Nucleus accumbens (tissue), 56 donors: ENCODE data around the gene LCN1.

Experiments
- DNase-seq, 56 donors: peaks; one replicate each; lab custom pipeline; 2025; lab: John Stamatoyannopoulos, UW

Gene LCN1

GRCh38 chr9:135520916-135521607 is at the start of gene LCN1:
Gene LCN1 (plus strand): TSS chr9:135521440. CDS start chr9:135521498, 58 bp downstream.
- DNase-seq = no peak

DNA sequence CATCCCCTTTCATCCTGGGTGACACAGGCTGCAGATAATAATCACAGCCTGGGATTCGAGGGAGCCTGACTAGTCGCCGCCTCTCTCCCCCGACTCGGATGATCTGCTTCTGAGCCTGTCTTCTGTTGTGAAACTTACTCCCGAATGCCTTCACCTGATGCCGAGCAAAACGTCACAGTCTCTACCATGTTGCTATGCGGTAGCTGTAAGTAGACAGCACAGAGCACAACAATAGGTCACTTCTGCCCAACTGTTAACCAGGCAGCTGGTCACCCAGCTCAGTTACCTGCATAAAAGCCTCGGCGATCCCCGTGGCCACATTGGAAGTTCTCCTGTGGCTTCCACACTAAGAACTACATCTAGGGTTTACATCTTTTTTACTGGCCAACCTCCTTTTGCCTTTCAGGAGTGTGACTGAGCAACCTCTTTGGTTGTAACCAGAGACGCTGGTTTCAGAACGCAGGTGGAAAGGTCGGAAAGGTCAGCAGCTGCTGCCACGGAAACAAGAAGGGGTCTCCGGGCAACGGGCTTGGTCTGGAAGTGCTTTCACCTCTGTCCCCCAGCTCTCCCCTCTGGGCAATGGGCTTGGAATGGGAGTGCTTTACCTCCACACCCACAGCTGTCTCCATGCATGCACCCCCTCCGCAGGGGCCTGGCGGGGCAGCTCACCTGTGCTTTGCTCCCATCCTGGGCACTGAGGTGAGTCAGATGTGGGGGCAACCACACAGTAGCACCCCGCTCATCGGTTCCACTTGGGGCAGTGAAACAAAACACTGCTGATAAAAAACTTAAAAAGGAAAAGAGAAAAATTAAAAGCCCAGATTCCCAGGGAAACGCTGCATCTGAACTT is 49.2 kb upstream of the LCN1 start:
- DNase-seq = no peak

DNA sequence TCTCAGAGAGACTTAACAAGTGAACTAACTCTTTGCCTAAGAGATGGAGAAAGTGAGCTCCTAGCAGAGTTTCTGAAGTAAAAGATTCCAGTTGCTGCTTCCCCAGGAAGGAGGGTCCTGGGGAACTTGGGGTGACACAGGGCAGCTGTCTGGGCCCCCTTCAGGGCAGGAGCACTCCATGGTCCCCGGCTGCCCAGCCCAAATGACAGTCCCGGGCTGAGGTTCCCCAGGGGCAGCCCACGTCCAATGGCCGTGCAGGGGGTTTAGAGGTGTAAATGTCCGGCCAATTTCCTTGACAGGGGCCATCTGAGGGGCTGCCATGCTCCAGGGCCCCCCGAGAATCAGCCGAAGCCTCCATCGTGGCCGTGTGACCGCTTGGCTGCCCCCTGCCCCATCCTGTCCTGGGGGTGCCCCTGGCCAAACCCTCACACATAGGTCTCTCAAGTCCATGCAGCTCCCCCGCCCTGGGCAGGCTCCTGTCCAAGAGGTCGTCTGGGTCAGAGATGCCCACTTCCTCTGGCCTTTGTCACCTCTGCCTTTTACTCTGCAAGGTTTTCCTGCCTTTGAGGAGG is 47.2 kb upstream of the LCN1 start:
- no peak for DNase-seq

DNA sequence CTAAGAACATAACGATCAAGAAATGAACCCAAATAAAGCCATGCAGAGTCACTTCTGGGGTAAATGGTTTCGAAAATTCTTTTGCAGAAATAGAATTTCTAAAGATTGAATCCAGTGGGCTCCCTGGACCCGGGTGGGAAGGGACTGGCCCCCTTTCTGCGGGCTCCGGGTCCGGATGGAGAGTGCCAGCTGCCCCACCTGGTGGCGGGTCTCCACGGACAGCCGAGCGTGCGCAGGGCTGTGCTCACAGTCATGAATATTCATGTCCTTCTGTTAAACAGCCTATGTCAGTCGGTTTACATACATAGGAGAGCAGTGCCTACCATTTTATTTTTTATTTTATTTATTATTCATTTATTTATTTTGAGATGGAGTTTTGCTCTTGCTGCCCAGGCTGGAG is 46.3 kb upstream of the LCN1 start:
- DNase-seq = peak in 12 of 56 donors; percentile 1 to 51 (median 24)

DNA sequence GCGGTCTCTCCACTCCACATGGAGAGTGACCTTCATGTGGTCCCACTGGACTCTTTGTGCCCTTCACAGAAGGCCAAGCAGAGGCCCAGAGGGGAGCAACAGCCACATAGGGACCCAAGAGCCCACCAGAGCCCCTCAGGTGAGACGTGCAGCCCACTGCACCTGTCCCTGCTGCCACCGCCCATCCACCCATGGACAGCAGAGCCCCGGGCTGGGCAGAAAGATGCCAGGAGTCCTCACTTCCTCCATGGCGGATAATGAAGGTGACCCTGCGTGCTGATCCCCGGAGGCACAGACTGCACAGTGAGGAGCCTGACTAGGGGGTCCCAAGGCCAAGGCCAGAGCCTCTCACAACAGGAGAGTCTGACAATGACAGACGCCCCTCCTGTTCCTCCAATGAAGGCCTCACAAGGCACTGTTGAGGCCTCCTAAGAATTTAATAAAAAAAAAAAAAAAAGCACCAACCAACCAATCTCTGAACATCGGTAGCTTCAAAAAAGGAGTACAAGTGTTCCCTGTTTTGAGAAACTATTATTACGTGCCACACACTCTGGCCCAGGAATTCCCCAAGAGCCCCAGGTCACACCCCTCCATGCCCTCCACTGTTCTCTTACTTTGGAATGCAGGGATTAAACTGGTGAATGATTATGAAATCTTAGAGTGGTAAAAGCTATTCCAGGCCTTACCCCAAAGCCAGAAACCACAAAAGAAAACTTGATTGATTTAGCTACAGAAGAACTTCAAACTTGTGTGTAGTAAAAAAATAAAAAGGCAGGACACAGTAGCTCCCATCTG is 44.5 kb upstream of the LCN1 start:
- no peak for DNase-seq

DNA sequence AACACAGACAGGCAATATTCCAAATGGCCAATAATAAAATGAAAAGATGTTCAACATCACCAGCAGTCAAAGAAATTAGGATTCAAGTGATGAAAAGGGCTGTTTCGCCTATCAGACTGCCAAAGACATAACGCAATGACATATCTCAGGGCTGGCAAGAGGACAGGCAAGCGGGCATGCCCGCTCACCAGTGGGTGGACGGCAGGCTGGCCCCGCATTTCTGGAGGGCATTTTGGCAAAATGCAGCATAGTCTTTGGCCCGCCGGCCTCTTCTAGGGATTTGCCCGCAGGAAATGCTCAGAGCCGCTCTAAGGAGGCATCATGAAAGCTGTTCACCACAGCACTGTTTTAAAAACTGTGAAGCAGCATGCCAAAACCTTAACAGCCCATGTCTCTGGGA is 43.0 kb upstream of the LCN1 start:
- DNase-seq = peak in 1 of 56 donors; percentile 19

DNA sequence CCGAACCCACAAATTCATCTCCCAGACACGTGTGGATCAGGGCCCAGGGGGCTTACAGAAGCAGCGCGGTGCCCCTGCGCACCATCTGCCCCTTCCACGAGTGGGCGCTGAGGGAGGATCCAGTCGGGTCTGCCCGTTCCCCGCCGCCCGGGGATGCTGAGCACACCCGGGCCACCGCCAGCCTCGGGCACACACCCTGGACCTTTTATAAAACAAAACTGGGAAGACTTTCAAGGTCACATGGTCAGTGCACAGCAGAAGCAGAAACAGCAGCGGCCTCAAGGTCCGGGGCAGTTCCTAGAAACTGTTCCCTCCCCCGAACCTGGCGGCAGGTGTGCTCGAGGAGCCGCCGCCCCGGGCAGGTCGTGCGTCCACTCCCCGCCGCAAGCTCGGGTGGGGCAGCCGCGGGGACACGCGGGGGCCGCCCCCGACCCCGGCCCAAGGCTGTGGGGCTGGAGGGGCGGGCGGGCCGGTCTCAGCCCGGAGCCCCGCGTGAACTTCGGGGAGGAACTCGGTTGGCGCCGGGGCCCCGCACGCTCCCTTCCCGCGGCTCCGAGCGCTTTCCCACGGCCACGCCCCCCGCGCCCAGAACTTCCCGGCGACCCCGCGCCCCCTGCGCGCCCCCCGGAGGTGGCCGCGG is 42.3 kb upstream of the LCN1 start:
- DNase-seq = peak in 23 of 56 donors; percentile 8 to 76 (median 25)

DNA sequence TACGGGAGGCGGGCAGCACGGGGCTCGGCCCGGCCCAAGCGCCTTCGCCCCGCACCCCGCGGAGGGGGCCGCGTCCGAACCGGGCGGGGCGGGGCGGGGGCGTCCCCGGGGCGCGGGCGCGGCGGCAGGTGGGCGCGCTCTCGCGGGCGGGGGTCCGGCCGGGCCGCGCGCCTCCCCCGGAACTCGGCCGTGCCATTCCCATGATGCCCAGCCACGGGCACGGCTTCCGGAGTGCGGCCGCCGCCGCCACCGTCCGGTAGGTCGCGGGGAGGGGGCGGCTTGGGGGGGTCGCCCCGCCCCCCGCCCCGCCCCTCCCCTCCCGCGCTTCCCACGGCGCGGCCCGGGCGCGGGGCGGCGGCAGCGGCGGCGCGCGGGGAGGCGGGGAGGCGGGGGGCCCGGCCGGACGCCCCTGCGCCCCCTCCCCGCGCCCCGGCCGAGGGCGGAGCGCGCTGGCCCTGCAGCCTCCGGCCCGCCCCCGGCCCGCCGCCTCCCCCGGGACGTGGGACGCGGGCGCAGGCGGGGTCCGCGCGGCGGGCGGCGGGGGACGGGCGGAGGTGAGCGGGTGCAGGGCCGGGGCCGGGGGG is 41.7 kb upstream of the LCN1 start, which contains the start of gene PPP1R26:
PPP1R26 (plus strand) TSS at position 314 of the 584 bp plus-strand sequence. CDS start 4,729 bp downstream, outside the sequence.
- DNase-seq = peak in 9 of 56 donors; percentile 1 to 76 (median 13)

DNA sequence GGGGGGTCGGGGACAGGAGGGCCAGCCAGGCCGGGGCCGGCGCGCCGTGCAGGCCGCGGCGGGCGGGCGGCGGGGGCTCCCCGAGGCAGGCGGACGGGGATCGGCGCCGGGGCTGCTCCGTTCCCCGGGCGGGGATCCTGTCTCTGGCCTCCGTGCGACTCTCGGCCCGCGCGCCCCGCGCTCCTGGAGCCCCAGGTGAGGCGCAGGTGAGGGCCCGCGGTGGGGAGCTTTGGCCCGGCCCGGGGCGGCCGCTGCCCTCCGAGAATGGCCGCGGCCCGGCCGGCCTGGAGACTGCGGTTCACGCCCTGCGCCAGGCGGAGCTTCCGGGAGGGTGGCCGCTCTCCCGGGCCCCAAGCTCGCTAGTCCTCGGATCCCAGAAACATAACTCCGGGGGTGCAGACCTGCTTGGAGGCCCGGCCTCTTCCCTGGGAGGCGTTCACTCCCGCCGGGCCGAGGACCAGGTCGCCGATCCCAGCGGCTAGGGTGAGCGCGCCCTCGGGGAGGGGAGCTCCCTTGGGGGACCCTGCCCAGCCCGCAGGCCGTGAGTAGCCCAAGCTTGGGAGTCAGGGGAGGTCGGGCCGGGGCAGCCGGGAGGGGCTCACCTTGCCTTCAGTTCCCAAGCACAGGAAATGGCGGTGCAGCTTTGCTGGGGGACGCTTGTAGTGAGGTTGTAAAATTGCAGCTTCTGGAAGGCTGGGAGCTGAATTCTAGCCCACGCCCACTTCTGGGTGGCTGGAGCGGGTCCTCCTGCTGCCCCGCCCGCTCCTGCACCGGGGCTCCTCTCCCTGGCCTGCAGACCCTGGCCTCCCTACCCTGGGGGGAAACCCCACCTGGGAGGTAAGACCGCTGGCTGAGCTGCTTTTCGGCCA is 40.9 kb upstream of the LCN1 start:
- peak in 4 of 56 donors; percentile 14 to 47 (median 23) for DNase-seq

- DNase-seq = no peak
These were observed 40.3 kb upstream of the LCN1 start for GRCh38 chr9:135480940-135481310.

DNA sequence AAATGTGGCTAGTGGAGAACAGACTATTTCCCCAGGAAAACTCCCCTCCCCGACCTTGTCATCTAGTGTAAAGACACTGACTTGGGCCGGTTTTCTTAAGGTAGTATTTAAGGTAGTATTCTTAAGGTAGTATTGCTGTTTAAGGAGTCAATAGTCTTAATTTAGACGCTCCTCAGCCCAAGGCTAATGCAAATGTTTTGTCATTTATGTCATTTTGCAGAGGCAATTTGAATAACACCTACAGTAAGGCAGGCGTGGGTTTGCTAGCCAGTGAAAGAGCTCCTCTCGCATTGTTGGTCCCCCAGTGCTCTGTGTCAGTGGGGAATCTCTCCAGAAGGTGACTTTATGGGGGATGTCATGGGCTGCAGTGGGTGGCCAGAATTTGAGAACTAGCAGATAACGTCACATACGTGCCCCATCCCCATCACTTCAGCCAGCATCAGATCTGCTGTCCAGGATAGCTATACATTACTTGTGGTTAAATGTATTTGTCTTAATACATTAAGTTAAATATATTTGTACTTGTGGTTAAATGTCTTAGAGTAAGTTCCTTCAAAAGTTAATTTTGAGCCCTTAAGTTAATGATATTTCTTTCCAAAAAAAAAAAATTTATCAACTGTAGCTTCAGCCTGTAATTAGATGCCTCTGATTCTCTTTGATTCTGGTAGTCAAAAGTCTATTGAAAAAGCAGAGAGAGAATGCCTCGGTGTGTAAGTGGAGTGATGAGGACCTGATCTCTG is 39.1 kb upstream of the LCN1 start:
- no peak for DNase-seq

DNA sequence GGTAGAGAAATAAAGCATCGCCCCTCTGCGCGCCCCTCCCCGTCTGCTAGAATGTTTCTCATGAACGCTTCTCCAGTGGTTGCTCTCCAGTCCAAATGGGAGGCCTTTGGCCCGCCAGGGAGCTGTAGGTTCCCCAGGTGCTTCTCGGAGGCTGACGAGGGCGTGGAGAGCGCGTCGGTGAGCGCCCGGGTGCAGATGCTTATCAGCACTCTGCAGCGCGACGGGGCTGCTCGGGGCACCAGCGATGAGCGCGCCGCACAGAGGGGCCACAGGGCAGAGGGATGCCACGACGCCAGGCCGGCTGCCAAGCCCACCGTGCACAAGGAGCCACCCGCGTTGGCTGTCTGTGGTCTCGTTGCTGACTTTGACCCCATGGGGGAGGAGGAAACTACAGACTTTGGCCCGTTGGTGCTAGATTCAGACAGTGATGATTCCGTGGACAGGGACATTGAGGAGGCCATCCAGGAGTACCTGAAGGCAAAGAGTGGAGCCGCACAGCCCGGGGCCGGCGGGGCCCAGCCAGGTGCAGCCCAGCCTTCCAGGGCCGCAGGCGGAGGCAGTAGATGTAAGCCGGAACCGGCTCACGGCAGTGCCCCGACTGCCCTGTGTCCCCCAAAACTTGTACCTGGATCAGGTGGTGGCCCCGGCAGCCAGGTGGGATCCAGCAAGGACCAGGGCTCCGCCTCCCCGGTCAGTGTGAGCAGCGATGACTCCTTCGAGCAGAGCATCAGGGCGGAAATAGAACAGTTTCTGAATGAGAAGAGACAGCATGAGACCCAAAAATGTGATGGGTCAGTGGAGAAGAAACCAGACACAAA is 36.6 kb upstream of the LCN1 start:
- no peak for DNase-seq

- DNase-seq = no peak
These were observed 35.9 kb upstream of the LCN1 start for GRCh38 chr9:135485385-135485784.

GRCh38 chr9:135485832-135486231 is 35.4 kb upstream of the LCN1 start:
- no peak for DNase-seq

DNA sequence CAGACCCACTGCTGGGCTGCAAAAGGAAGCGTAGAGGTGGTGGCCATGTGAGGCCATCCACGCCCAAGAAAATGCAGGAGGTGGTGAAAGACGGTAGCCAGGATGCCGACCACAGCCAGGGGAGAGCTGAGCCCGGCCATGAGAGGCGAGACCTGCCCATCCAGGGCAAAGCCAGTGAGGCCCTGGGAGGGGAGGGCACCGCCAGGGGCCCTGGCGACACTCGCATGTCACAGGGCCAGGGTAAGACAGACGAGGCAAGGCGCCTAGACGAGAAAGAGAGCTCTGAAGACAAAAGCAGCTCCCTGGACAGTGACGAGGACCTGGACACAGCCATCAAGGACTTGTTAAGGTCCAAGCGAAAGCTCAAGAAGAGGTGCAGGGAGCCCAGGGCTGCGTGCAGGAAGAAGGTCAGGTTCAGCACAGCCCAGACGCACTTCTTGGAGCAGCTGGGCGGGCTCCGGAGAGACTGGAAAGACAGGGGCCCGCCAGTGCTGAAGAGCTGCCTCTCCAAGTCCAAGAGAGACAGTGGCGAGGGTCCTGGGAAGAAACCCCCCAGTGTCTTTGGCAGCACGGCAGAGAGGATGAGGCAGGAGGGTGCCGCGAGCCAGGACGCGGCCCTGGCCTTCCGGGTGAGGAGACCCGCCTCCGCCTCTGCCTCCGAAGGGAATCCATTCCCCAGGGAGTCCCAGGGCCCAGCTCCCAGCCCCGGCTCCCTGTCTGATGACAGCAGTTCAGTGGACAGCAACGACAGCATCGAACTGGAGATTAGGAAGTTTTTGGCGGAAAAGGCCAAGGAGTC is 34.8 kb upstream of the LCN1 start:
- DNase-seq = no peak
